HG03039 (cell line): ENCODE results near the gene HBG1.
"Not testable (repeated sequence)": the region's sequence is repeated elsewhere in the genome, so short reads cannot be mapped to it uniquely, and the experiment has no call there.

Source experiments
- ATAC-seq: cut with Tn5 transposase; IDR thresholded peaks from one replicate; pipeline ENCODE4 v1.9.1; 2021; ENCODE audit warnings: mild to moderate bottlenecking, moderate library complexity; ENCODE audit not compliant: unreplicated experiment

HBG1 gene

DNA sequence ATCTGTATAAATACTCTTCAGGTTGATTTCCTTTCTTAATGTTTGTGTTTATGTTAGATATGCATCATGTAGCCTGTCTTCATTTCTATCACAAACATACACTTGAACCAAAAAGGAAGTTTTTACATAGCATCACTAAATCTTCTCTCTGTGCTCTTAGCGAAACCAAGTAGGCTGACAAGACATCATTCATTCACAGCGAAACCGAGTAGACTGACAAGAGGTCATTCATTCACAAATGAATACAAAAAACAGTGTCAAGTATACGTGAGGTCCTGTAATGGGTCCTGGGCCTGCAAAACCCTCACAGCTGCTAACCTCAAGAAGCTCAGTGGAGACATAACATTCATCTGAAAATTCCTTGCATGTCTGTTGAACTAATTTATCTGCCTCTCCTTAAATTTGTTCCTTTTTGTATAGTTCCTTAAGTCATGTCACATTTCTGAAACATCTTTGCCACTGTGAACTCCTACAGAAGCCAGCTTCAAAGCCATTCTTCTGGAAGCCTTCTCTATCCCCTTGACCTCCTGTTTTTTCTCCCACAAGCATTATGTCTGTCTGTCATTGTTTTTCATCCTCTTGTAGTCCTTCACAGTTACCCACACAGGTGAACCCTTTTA lies 29.9 kb upstream of the HBG1 start:
- ATAC-seq = no peak

DNA sequence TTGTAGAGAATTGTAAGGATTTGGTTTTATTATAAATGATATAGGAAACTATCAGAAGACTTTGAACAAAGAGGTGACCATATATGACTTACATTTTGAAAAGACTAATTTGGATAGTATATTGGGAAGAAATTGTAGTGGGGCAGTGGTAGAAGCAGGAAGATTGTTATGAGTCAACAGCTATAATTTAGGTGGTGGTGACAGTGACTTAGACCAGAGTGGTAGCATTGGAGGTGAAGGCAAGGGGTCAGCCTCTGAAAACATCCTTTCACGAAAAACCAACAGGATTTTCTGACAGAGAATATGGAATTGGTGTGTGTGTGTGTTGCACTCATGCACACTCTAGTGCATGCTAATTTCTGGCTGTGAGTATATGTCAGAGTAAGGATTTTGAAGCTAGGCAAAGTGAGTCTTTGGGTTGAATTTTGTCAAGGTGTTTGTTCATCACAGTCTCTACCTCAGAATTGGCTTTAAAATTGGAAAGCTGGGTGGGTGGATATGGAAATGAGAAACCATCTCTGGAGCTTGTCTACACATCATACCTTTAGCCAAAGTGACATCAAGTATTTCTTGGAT lies 28.2 kb upstream of the HBG1 start:
- ATAC-seq = no peak

DNA sequence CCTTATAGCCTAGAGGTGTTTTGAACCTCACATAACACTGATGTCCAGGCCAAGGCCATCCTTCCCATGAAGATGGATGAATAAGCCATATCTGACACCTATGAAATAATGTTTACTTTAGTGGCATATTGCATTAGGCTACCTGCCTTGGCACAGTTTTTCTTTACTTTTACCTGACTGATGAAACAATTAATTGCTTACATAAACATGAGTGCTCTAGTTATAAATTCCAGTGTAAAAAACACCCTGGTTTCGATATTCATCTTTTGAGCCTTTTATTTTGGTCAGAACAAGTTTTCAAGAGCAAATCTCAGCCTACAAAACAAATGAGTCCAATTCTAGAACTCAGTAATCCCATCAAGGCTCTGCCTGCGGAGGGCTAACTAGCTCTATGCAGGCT lies 27.0 kb upstream of the HBG1 start:
- ATAC-seq = no peak

DNA sequence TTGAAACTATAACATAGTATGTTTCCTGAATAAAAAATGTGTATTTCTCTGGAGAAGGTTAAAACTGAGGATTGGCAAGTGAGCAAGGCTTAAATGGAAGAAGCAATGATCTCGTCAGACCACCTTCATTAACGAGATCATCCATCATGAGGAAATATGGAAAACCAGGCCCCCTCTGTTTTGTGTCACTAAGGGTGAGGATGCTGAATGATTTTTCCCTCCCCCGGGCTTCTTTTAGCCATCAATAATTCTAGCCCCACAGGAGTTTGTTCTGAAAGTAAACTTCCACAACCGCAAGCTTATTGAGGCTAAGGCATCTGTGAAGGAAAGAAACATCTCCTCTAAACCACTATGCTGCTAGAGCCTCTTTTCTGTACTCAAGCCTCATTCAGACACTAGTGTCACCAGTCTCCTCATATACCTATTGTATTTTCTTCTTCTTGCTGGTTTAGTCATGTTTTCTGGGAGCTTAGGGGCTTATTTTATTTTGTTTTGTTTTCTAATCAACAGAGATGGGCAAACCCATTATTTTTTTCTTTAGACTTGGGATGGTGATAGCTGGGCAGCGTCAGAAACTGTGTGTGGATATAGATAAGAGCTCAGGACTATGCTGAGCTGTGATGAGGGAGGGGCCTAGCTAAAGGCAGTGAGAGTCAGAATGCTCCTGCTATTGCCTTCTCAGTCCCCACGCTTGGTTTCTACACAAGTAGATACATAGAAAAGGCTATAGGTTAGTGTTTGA lies 25.9 kb upstream of the HBG1 start:
- no peak for ATAC-seq

DNA sequence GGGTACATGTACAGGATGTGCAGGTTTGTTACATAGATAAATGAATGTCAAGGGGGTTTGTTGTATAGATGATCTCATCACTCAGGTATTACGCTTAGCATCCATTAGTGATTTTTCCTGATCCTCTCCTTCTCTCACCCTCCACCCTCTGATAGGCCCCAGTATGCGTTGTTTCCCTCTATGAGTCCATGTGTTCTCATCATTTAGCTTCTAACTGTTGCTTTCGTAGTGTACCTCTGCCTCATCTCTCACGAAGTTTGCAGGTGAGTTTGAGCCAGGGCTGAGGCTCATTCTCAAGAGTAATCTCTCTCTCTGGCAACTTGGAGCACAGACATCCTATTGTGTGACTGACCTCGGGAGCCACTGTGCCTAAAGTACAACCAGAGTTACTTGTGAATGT lies 24.7 kb upstream of the HBG1 start:
- no peak for ATAC-seq

DNA sequence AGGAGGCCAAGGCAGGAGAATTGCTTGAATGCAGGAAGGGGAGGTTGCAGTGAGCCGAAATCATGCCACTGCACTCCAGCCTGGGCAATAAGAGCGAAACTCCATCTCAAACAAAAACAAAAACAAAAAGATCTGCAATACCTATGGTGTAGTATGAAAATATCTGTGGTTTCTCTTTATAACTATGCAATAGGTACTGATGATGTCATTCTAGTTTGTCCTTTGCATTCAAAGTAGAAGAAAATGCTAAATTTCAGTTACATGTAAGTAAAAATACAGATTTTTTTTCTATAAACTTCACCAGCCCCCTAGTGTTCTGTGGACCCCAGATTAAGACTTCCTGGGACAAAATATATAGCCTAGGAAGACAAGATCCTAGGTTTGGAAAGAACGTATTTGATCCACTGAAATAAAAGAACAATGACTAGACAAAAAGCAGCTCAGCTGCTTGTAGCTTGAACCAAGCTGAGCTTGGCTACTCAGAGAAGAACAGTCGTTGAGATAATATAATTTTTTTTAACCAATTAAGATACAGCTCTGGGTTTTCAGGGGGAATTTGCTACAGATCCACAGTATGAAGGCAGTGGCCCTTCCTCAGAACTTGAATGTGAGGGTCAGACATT lies 22.8 kb upstream of the HBG1 start:
- no peak for ATAC-seq

DNA sequence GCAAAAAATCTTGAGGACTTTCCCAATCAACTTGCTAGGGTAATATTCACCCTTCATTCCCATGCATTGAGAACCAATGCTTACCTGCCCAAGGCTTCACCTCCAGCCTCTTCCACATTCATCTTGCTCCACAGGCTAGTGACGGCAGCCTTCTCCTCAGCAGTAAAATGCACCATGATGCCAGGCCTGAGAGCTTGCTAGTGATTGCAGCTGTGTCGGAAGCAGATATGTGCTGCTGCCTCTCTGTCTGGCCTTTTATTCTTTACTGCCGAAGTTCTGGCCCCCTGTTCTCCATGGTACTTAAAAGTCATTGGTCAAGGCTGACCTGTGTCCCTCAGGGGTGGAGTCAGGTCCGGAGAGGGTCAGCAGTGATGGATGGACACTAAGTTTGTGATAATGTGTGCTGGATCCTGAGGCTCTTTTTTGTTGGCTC lies 20.1 kb upstream of the HBG1 start, which contains the start of gene HBE1:
Gene HBE1 (minus strand): TSS at position 231 of the 433 bp plus-strand sequence. CDS start 55 bp downstream, at position 176.
- ATAC-seq = no peak

DNA sequence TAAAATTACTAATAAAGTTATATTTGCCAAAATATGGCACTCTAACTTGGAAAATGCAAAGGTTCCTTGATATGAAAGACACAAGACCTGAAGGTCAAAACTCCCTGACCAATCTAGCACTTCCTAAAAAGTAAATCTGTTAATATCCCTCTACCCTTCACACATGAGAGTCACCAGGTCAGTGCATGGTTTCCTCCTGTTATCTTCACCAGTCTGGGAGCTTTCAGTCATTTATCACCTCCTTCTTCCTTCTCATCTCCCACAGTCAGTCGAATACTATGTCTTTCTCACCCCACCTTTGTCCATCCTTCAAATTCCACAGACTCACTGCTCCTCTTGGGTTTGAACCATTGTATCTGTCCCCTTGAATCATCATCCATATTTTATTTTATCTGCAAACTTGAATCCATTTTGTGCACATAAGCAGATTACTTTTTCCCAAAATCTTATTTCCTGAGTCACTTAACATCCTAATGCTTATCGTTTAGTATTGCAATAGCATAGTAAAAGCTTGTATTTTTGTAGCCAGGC lies 17.4 kb upstream of the HBG1 start:
- no peak for ATAC-seq

DNA sequence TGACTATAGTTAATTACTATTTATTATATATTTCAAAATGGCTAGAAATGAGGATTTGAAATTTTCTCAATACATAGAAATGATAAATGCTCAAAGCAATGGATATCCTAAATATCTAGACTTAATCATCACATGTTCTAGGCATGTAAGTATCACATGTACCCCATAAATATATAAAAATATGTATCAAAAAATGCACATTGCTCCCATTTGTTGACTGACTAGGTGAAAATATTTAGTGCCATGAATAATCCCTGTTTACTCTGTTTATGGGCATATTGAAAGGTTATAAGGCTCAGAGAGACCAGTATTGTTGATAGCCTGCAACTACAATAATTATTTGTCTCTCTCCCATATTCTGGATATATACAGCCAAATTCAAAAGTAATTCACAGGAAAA lies 17.0 kb upstream of the HBG1 start:
- ATAC-seq = no peak

DNA sequence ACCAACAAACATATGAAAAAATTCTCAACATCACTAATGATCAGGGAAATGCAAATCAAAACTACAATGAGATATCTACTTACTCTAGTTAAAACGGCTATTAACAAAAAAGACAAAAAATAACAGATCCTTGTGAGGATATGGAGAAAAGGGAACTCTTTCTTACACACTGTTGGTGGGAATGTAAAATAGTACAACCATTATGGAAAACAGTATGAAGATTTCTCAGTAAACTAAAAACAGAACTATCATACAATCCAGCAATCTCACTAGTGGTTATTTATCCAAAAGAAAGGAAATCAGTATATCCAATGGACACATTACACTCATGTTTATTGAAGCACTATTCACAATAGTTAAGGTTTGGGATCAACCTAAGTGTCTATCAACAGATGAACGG lies 16.2 kb upstream of the HBG1 start:
- ATAC-seq = no peak

DNA sequence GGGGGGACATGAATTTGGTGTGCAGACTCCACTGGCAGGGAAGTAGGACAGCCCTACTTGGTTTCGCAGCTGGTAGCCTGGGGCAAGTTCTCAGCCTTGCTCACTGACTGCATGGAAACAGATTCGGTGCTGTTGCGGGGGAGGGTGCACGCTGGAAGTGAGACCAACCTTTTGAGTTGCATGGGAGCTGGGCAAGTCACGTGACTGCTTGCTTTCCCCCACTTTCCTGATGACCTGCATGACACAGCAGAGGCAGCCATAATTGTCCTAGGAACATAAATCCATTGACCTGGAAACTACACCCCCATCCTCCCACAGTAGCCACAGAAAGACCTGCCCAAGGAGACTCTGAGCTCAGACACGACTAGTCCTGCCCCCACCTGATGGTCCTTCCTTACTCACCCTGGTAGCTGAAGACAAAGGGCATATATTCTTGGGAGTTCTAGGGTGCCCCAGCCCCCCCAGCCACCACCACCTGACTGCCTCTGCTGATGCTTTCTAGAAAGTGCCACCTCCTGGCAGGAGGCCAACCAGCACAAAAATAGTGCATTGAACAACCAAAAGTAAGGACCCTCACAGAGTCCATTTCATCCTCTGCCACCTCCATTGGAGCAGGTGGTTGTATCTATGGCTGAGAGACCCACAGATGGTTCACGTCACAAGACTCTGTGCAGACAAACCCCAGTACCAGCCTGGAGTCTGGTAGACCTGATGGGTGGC lies 9.0 kb upstream of the HBG1 start:
- ATAC-seq = no peak

DNA sequence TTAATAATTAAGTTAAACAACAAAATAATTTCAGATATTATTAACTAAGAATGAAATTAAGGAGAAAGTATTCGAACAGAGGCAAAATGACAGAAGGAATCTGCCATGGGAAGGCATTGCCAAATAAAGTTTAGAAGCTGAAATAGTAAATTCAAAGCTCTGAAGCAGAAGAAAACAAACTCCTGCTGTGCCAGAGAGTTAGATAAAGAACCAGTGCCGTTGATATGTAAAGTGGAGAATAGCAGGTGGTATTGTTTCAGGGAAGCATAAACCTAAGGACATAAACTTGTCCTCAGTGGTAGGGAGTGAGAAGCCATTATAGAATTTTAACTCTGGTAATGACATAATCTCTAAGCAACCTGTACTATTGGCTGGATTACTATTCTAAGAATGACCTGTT lies 7.6 kb upstream of the HBG1 start:
- ATAC-seq = no peak

DNA sequence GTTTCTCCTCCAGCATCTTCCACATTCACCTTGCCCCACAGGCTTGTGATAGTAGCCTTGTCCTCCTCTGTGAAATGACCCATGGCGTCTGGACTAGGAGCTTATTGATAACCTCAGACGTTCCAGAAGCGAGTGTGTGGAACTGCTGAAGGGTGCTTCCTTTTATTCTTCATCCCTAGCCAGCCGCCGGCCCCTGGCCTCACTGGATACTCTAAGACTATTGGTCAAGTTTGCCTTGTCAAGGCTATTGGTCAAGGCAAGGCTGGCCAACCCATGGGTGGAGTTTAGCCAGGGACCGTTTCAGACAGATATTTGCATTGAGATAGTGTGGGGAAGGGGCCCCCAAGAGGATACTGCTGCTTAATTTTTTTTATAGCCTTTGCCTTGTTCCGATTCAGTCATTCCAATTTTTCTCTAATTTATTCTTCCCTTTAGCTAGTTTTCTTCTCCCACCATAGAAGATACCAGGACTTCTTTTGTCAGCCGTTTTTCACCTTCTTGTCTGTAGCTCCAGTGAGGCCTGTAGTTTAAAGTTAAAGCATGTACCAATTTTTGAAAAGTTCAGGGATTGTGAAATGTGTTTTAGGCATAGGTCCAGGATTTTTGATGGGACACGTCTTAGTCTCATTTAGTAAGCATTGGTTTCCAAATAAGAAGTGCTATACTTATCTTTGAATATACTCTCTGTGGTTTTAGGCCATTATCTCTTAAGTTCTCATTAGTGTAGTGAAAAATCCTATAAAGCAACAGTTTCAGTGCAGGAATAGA lies 5.2 kb upstream of the HBG1 start, which contains the start of gene HBG2:
Gene HBG2 (minus strand): TSS at position 136 of the 768 bp plus-strand sequence. CDS start 53 bp downstream, at position 83.
- not testable (repeated sequence) for ATAC-seq

DNA sequence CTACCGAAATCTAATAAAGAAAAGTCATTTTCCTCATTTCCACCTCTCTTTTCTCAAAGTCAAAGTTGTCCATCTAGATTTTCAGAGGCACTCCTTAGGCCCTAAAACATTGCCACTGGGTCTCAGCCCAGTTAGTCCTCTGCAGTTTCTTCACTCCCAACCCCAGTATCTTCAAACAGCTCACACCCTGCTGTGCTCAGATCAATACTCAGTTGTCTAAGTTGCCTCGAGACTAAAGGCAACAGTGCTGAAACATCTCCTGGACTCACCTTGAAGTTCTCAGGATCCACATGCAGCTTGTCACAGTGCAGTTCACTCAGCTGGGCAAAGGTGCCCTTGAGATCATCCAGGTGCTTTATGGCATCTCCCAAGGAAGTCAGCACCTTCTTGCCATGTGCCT lies 4.4 kb upstream of the HBG1 start:
- not testable (repeated sequence) for ATAC-seq

DNA sequence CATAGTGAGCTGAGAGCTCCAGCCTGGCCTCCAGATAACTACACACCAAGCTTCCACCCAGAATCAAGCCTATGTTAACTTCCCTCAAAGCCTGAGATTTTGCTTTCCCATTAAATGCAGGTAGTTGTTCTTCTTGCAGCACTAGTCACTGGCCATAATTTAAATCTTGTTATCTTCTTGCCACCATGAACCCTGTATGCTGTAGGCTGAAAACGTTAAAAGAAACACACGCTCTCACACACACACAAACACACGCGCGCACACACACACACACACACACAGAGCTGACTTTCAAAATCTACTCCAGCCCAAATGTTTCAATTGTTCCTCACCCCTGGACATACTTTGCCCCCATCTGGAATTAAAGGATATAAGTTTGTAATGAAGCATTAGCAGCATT lies 3.8 kb upstream of the HBG1 start:
- ATAC-seq = not testable (repeated sequence)

DNA sequence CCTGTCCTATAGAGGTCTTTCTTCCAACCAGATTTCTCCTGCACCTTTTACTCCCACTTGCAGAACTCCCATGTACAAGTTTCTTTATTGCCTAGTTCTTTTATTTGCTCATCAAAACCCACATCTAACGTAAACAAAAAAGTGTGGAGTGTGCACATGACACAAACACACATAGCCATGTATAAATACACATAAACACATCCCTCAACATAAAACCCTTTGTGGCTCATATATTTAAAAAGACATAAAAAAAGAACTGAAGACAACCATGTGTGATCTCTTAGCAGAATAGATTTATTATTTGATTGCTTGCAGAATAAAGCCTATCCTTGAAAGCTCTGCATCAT lies 3.2 kb upstream of the HBG1 start:
- no peak for ATAC-seq

DNA sequence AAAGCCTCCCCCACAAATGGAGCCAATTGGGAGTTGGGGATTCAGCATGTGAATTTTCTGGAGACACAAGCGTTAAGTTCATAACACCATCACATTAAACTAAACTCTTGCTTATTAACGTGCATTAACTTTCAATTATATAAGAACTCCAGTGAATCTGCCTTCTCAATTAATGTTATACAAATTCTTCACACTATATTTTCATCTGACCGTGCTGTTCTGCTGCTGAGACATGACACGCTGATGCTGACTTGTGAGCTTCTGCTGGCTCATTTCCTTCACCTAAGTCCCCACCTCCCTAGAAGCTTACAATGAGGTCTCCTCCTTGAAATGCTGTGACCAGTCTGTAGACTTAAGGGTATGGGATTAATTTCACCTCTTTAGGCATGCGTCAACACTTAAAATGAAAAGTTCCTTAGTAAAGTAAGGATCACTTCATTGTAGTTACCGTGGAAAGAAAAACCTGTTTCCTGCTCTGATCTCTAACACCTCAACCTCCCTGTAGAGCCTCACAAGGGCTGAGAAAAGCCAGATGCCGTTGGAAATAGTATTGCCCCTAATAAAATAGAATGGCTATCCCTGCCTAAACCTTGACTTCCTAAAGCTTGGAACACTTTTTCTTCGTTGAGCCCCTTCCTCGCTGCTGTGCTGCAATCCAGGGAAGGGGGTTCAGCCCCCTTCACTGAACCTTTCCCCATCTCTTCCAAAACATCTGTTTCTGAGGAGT lies 2.7 kb upstream of the HBG1 start:
- no peak for ATAC-seq

DNA sequence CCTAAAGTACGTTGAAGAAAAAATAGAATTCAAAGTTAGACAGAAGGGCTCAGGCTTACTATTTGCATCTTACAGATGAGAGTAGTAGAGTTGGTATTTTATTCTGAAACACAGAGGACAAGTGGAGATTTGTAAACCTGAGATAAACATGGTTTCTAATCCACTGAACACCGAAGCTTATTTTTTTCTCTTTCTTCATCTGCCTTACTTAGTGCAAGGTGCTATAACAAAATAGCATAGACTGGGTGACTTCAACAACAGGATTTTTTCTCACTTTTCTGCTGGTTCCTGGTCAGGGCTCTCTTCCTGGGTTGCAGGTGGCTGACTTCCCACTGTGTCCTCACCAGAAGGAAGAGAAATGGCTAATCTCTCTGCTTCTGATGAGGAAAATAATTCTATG lies 2.1 kb upstream of the HBG1 start:
- ATAC-seq = no peak

DNA sequence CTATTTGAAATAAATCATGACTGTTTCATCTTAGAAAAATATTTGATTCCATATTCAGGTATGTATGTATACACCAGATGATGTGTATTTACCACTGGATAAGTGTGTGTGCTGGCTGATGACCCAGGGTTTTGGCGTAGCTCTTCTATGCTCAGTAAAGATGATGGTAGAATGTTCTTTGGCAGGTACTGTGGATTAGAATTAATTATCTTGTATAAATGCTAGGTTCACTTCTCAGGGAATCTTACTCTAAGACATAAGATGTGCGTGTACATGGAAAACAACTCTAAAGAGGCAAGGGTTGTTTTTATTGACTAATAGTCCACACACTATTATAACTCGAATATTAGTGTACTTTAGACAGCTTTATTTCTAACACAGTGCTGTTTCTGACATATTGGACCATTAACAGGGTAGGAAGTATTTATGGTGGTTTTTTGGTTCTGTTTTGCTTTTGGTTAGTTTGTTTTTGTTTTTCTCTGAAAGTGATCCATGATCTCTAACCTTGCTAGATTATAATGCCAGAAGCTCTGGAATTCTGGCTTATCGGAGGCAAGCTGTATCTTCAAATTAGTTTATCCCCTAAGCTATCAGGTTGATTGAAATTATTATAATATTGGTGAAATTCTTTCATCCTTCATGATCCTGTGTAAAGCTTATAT lies 1.0 kb upstream of the HBG1 start:
- ATAC-seq = no peak
